ENCODE results near the gene ZNF385D.

ZNF385D gene

GRCh38 chr3:21417991-21418390 is 333.0 kb downstream of the ZNF385D start:
- Histone ChIP-seq H3K9me3 (ENCODE audit: control insufficient read depth, insufficient read depth, low read depth, low read length) (no peaks in the 10 kb centered on the region), H3K4me3 (ENCODE audit: low read depth, low read length) (no peak overlapping the region), H3K4me1 (ENCODE audit: control insufficient read depth, insufficient read depth, low read length) (no peaks in the 10 kb centered on the region), H3K27ac (ENCODE audit: low read depth, low read length) (no peak overlapping the region), H3K36me3 (ENCODE audit: control insufficient read depth, insufficient read depth, low read length) (no peaks in the 10 kb centered on the region), H3K27me3 (ENCODE audit: control insufficient read depth, insufficient read depth, low read length) (no peaks in the 10 kb centered on the region), H3K9ac (ENCODE audit: low read length) (no peak overlapping the region)

DNA sequence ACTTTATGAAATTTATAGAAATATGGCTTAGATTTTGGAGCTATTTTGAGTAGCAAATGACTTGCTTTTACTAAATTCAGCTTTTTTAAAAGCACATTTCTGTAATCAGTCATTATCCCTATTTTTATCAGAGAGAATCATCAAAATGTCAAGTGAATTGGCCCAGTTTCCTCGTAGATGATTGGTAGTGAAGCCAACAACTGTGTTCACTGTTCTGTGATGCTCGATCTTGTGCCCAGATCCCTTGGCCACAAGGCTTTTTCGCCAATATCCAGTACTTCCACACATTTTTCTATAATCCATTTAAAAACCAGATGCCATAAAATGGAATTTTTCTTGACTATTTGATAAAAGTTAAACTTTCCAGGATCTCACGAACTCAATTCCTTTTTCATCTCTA is 336.5 kb downstream of the ZNF385D start:
- Histone ChIP-seq H3K27ac (ENCODE audit: low read depth, low read length) (no peak overlapping the region), H3K27me3 (ENCODE audit: control insufficient read depth, insufficient read depth, low read length) (no peaks in the 10 kb centered on the region), H3K4me1 (ENCODE audit: control insufficient read depth, insufficient read depth, low read length) (no peaks in the 10 kb centered on the region), H3K9ac (ENCODE audit: low read length) (no peak overlapping the region), H3K36me3 (ENCODE audit: control insufficient read depth, insufficient read depth, low read length) (no peaks in the 10 kb centered on the region), H3K4me3 (ENCODE audit: low read depth, low read length) (no peak overlapping the region), H3K9me3 (ENCODE audit: control insufficient read depth, insufficient read depth, low read depth, low read length) (no peaks in the 10 kb centered on the region)

GRCh38 chr3:21411058-21411457 is 340.0 kb downstream of the ZNF385D start:
- Histone ChIP-seq H3K4me3 (ENCODE audit: low read depth, low read length) (no peak overlapping the region), H3K9me3 (ENCODE audit: control insufficient read depth, insufficient read depth, low read depth, low read length) (no peaks in the 10 kb centered on the region), H3K9ac (ENCODE audit: low read length) (no peak overlapping the region), H3K36me3 (ENCODE audit: control insufficient read depth, insufficient read depth, low read length) (no peaks in the 10 kb centered on the region), H3K27ac (ENCODE audit: low read depth, low read length) (no peak overlapping the region), H3K27me3 (ENCODE audit: control insufficient read depth, insufficient read depth, low read length) (no peaks in the 10 kb centered on the region), H3K4me1 (ENCODE audit: control insufficient read depth, insufficient read depth, low read length) (no peaks in the 10 kb centered on the region)

- no peaks in the 10 kb centered on the region for H3K9me3 ChIP-seq (ENCODE audit: control insufficient read depth, insufficient read depth, low read depth, low read length)
- H3K36me3 ChIP-seq (ENCODE audit: control insufficient read depth, insufficient read depth, low read length): no peaks in the 10 kb centered on the region
- H3K27ac ChIP-seq (ENCODE audit: low read depth, low read length): no peak overlapping the region
- no peak overlapping the region for H3K4me3 ChIP-seq (ENCODE audit: low read depth, low read length)
- H3K27me3 ChIP-seq (ENCODE audit: control insufficient read depth, insufficient read depth, low read length): no peaks in the 10 kb centered on the region
- H3K4me1 ChIP-seq (ENCODE audit: control insufficient read depth, insufficient read depth, low read length): no peaks in the 10 kb centered on the region
- H3K9ac ChIP-seq (ENCODE audit: low read length): no peak overlapping the region
Observed at GRCh38 chr3:21409401-21409800, 341.6 kb downstream of the ZNF385D start.

- no peak overlapping the region for H3K4me3 ChIP-seq (ENCODE audit: low read depth, low read length)
- no peak overlapping the region for H3K9ac ChIP-seq (ENCODE audit: low read length)
- no peaks in the 10 kb centered on the region for H3K27me3 ChIP-seq (ENCODE audit: control insufficient read depth, insufficient read depth, low read length)
- no peaks in the 10 kb centered on the region for H3K4me1 ChIP-seq (ENCODE audit: control insufficient read depth, insufficient read depth, low read length)
- no peaks in the 10 kb centered on the region for H3K36me3 ChIP-seq (ENCODE audit: control insufficient read depth, insufficient read depth, low read length)
- H3K27ac ChIP-seq (ENCODE audit: low read depth, low read length): no peak overlapping the region
- no peaks in the 10 kb centered on the region for H3K9me3 ChIP-seq (ENCODE audit: control insufficient read depth, insufficient read depth, low read depth, low read length)
Observed at GRCh38 chr3:21407743-21408142, 343.3 kb downstream of the ZNF385D start.

GRCh38 chr3:21405671-21406667 is 345.0 kb downstream of the ZNF385D start:
- Histone ChIP-seq H3K4me1 (ENCODE audit: control insufficient read depth, insufficient read depth, low read length) (no peaks in the 10 kb centered on the region), H3K9me3 (ENCODE audit: control insufficient read depth, insufficient read depth, low read depth, low read length) (no peaks in the 10 kb centered on the region), H3K27me3 (ENCODE audit: control insufficient read depth, insufficient read depth, low read length) (no peaks in the 10 kb centered on the region), H3K4me3 (ENCODE audit: low read depth, low read length) (no peak overlapping the region), H3K27ac (ENCODE audit: low read depth, low read length) (no peak overlapping the region), H3K36me3 (ENCODE audit: control insufficient read depth, insufficient read depth, low read length) (no peaks in the 10 kb centered on the region), H3K9ac (ENCODE audit: low read length) (no peak overlapping the region)

- Histone ChIP-seq H3K9me3 (ENCODE audit: control insufficient read depth, insufficient read depth, low read depth, low read length) (no peaks in the 10 kb centered on the region; the same call in 1 of the 2 replicates), H3K27me3 (ENCODE audit: control insufficient read depth, insufficient read depth, low read length) (no peaks in the 10 kb centered on the region), H3K27ac (ENCODE audit: low read depth, low read length) (no peak overlapping the region), H3K36me3 (ENCODE audit: control insufficient read depth, insufficient read depth, low read length) (no peaks in the 10 kb centered on the region), H3K4me1 (ENCODE audit: control insufficient read depth, insufficient read depth, low read length) (no peaks in the 10 kb centered on the region), H3K4me3 (ENCODE audit: low read depth, low read length) (no peak overlapping the region), H3K9ac (ENCODE audit: low read length) (no peak overlapping the region)
Observed at GRCh38 chr3:21398461-21398860, 352.5 kb downstream of the ZNF385D start.

- no peaks in the 10 kb centered on the region for H3K27me3 ChIP-seq (ENCODE audit: control insufficient read depth, insufficient read depth, low read length)
- H3K9ac ChIP-seq (ENCODE audit: low read length): no peak overlapping the region
- H3K36me3 ChIP-seq (ENCODE audit: control insufficient read depth, insufficient read depth, low read length): no peaks in the 10 kb centered on the region
- H3K9me3 ChIP-seq (ENCODE audit: control insufficient read depth, insufficient read depth, low read depth, low read length): no peaks in the 10 kb centered on the region; the same call in 1 of the 2 replicates
- H3K27ac ChIP-seq (ENCODE audit: low read depth, low read length): no peak overlapping the region
- no peak overlapping the region for H3K4me3 ChIP-seq (ENCODE audit: low read depth, low read length)
- H3K4me1 ChIP-seq (ENCODE audit: control insufficient read depth, insufficient read depth, low read length): no peaks in the 10 kb centered on the region
Observed at GRCh38 chr3:21393683-21394311, 357.2 kb downstream of the ZNF385D start.

- Histone ChIP-seq H3K9ac (ENCODE audit: low read length) (no peak overlapping the region), H3K9me3 (ENCODE audit: control insufficient read depth, insufficient read depth, low read depth, low read length) (peaks cover under 1% of the 10 kb centered on the region; the same call in 1 of the 2 replicates), H3K4me3 (ENCODE audit: low read depth, low read length) (no peak overlapping the region), H3K36me3 (ENCODE audit: control insufficient read depth, insufficient read depth, low read length) (no peaks in the 10 kb centered on the region), H3K4me1 (ENCODE audit: control insufficient read depth, insufficient read depth, low read length) (no peaks in the 10 kb centered on the region), H3K27ac (ENCODE audit: low read depth, low read length) (no peak overlapping the region), H3K27me3 (ENCODE audit: control insufficient read depth, insufficient read depth, low read length) (no peaks in the 10 kb centered on the region)
Observed at GRCh38 chr3:21392526-21392925, 358.5 kb downstream of the ZNF385D start.

- no peak overlapping the region for H3K4me3 ChIP-seq (ENCODE audit: low read depth, low read length)
- H3K9me3 ChIP-seq (ENCODE audit: control insufficient read depth, insufficient read depth, low read depth, low read length): peaks cover 8% of the 10 kb centered on the region; the same call in 1 of the 2 replicates
- no peak overlapping the region for H3K27ac ChIP-seq (ENCODE audit: low read depth, low read length)
- H3K27me3 ChIP-seq (ENCODE audit: control insufficient read depth, insufficient read depth, low read length): no peaks in the 10 kb centered on the region
- no peaks in the 10 kb centered on the region for H3K36me3 ChIP-seq (ENCODE audit: control insufficient read depth, insufficient read depth, low read length)
- no peak overlapping the region for H3K9ac ChIP-seq (ENCODE audit: low read length)
- no peaks in the 10 kb centered on the region for H3K4me1 ChIP-seq (ENCODE audit: control insufficient read depth, insufficient read depth, low read length)
Observed at GRCh38 chr3:21390856-21391255, 360.2 kb downstream of the ZNF385D start.

DNA sequence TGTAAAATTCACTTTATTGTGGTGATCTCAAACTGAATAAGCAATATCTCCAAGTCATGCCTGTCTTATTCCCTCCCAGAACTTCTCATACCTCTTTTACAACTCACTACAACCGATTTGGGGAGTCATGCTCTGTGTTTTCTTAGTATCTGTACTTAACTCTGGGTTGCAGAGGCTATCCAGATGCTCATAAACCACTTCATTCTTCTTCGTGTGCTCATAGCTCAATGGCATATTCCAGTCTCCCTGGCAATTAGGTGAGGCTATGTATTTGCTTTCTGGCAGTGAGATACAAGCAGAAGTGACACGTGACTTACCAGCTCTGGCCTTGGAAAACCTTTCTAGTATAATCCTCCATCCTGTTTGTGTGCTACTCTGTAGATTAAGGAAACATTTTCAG is 360.9 kb downstream of the ZNF385D start:
- no peaks in the 10 kb centered on the region for H3K4me1 ChIP-seq (ENCODE audit: control insufficient read depth, insufficient read depth, low read length)
- H3K27ac ChIP-seq (ENCODE audit: low read depth, low read length): no peak overlapping the region
- peaks cover 15% of the 10 kb centered on the region; the same call in 1 of the 2 replicates for H3K9me3 ChIP-seq (ENCODE audit: control insufficient read depth, insufficient read depth, low read depth, low read length)
- H3K36me3 ChIP-seq (ENCODE audit: control insufficient read depth, insufficient read depth, low read length): no peaks in the 10 kb centered on the region
- H3K27me3 ChIP-seq (ENCODE audit: control insufficient read depth, insufficient read depth, low read length): no peaks in the 10 kb centered on the region
- no peak overlapping the region for H3K4me3 ChIP-seq (ENCODE audit: low read depth, low read length)
- H3K9ac ChIP-seq (ENCODE audit: low read length): no peak overlapping the region

Measured in HUES6 (cell line).